ENCODE results near the gene IMMT.
"Not testable (repeated sequence)": the region's sequence is repeated elsewhere in the genome, so short reads cannot be mapped to it uniquely, and the experiment has no call there.

IMMT gene

DNA sequence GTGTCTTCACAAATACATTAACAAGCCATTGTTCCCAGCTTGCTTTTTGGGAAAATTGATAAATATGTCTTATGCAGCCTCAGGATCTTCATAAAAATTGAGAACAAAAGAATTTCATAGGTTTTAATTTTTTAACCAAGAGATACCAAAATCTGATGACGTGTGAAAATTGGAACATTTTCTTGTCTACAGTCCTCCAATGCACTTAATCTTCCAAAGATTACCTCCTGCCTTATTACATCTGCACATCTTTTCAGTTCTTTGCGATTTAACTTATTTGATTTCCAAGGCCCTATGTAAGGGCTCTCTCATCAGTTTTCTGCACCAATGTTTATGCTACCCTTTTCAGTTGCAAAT lies 7.1 kb upstream of the IMMT start:
- Histone ChIP-seq H3K4me3 (ENCODE audit: low read depth, low read length) (no peak overlapping the region), H3K36me3 (replicated peaks) (peaks cover 3% of the 10 kb centered on the region), H3K27ac (no peak overlapping the region), H3K27me3 (replicated peaks) (no peaks in the 10 kb centered on the region)
- in situ Hi-C loops (cut with HindIII; ENCODE audit: low pct_ligation_motif_present, low sequenced_read_pairs), result no loop called here
- no peak for DNase-seq
- TF ChIP-seq, protein P1, sequence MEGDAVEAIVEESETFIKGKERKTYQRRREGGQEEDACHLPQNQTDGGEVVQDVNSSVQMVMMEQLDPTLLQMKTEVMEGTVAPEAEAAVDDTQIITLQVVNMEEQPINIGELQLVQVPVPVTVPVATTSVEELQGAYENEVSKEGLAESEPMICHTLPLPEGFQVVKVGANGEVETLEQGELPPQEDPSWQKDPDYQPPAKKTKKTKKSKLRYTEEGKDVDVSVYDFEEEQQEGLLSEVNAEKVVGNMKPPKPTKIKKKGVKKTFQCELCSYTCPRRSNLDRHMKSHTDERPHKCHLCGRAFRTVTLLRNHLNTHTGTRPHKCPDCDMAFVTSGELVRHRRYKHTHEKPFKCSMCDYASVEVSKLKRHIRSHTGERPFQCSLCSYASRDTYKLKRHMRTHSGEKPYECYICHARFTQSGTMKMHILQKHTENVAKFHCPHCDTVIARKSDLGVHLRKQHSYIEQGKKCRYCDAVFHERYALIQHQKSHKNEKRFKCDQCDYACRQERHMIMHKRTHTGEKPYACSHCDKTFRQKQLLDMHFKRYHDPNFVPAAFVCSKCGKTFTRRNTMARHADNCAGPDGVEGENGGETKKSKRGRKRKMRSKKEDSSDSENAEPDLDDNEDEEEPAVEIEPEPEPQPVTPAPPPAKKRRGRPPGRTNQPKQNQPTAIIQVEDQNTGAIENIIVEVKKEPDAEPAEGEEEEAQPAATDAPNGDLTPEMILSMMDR (IDR thresholded peaks at IDR 0.05; ENCODE audit: low read depth, low read length, missing control alignments), result no peak

- no peak overlapping the region for H3K27ac ChIP-seq
- no peaks in the 10 kb centered on the region for H3K36me3 ChIP-seq (replicated peaks)
- no peak overlapping the region for H3K4me3 ChIP-seq (ENCODE audit: low read depth, low read length)
- no peaks in the 10 kb centered on the region for H3K27me3 ChIP-seq (replicated peaks)
- TF ChIP-seq, protein P1 (IDR thresholded peaks at IDR 0.05; ENCODE audit: low read depth, low read length, missing control alignments), result peak; percentile 19
- DNase-seq, result peak; percentile 31
- in situ Hi-C loops (cut with HindIII; ENCODE audit: low pct_ligation_motif_present, low sequenced_read_pairs), result no loop called here
Measured at GRCh38 chr2:86201671-86202335, 6.5 kb upstream of the IMMT start.

DNA sequence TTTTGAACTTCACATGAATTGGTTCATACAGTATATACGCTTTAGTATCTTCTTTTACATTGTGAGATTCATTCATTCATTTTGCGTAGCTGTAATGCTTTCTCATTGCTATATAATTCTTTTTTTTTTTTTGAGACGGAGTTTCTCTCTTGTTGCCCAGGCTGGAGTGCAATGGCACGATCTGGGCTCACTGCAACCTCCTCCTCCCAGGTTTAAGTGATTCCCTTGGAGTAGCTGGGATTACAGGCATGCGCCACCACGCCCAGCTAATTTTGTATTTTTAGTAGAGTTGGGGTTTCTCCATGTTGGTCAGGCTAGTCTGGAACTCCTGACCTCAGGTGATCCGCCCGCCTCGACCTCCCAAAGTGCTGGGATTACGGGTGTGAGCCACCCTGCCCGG lies 5.3 kb upstream of the IMMT start:
- H3K27ac ChIP-seq; DNase-seq; H3K36me3 ChIP-seq (replicated peaks); H3K27me3 ChIP-seq (replicated peaks); H3K4me3 ChIP-seq (ENCODE audit: low read depth, low read length); in situ Hi-C loops (cut with HindIII; ENCODE audit: low pct_ligation_motif_present, low sequenced_read_pairs): not testable (repeated sequence)

GRCh38 chr2:86199834-86200177 lies 4.5 kb upstream of the IMMT start:
- Histone ChIP-seq H3K36me3 (replicated peaks) (no peaks in the 10 kb centered on the region), H3K27ac (peak overlapping the region; percentile 68), H3K27me3 (replicated peaks) (no peaks in the 10 kb centered on the region), H3K4me3 (ENCODE audit: low read depth, low read length) (peak overlapping the region; percentile 93)
- TF ChIP-seq, protein P1 (IDR thresholded peaks at IDR 0.05; ENCODE audit: low read depth, low read length, missing control alignments), result no peak
- in situ Hi-C loops (cut with HindIII; ENCODE audit: low pct_ligation_motif_present, low sequenced_read_pairs), result no loop called here
- DNase-seq, result no peak

DNA sequence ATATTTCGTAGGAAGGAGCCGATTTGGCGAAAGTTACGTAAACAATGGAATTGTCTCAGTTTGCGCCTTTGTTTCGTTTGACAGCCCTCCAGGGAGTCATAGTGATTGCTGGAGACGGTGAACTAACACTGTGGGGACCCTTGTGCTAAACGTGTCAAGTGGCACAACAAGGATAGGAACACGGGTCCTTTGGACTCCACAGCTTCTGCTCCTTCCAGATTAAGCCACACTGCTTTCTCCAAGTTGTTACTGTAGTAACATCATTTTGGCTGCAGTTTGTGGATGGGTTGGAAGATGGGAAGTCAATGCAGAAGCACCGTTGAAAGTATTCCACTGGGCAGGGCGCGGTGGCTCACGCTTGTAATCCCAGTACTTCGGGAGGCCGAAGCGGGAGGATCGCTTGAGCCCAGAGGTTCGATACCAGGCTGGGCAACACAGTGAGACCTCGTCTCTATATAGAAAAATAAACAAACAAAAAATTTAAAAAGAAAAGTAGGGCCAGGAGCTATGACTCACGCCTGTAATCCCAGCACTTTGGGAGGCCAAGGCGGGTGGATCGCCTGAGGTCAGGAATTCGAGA lies 636 bp upstream of the IMMT start:
- TF ChIP-seq, protein P1 (IDR thresholded peaks at IDR 0.05; ENCODE audit: low read depth, low read length, missing control alignments), result no peak
- peak overlapping the region; percentile 98 for H3K4me3 ChIP-seq (ENCODE audit: low read depth, low read length)
- no peaks in the 10 kb centered on the region for H3K36me3 ChIP-seq (replicated peaks)
- no peaks in the 10 kb centered on the region for H3K27me3 ChIP-seq (replicated peaks)
- H3K27ac ChIP-seq, result peak overlapping the region; percentile 97
- in situ Hi-C loops (cut with HindIII; ENCODE audit: low pct_ligation_motif_present, low sequenced_read_pairs), result no loop called here
- DNase-seq, result no peak

GRCh38 chr2:86194751-86195054 lies 559 bp downstream of the IMMT start:
- Histone ChIP-seq H3K27ac (peak overlapping the region; percentile 97), H3K27me3 (replicated peaks) (no peaks in the 10 kb centered on the region), H3K4me3 (ENCODE audit: low read depth, low read length) (peak overlapping the region; percentile 98), H3K36me3 (replicated peaks) (no peaks in the 10 kb centered on the region)
- TF ChIP-seq, protein P1 (IDR thresholded peaks at IDR 0.05; ENCODE audit: low read depth, low read length, missing control alignments), result no peak
- in situ Hi-C loops (cut with HindIII; ENCODE audit: low pct_ligation_motif_present, low sequenced_read_pairs), result no loop called here
- no peak for DNase-seq
